ENCODE measurements around the gene CNNM4.

The CNNM4 gene

GRCh38 chr2:96727431-96727830 lies 33.3 kb upstream of the CNNM4 start:
- no peak for DNase-seq (ENCODE audit: low spot score)
- peaks cover 71% of the 10 kb centered on the region for H3K36me3 ChIP-seq (ENCODE audit: low read depth)
- no peak overlapping the region for H3K27ac ChIP-seq (ENCODE audit: poor library complexity, severe bottlenecking)
- H3K27me3 ChIP-seq (ENCODE audit: insufficient read depth, poor library complexity, severe bottlenecking): no peaks in the 10 kb centered on the region
- TF ChIP-seq CTCF (IDR thresholded peaks at IDR 0.05; ENCODE audit: poor library complexity, severe bottlenecking): no peak
- ATAC-seq (ENCODE audit: low read depth): no peak
- no peaks in the 10 kb centered on the region for H3K9me3 ChIP-seq (ENCODE audit: severe bottlenecking)
- H3K4me1 ChIP-seq (ENCODE audit: insufficient read depth, poor library complexity, severe bottlenecking): no peaks in the 10 kb centered on the region
- no peak overlapping the region for H3K4me3 ChIP-seq (ENCODE audit: severe bottlenecking)

DNA sequence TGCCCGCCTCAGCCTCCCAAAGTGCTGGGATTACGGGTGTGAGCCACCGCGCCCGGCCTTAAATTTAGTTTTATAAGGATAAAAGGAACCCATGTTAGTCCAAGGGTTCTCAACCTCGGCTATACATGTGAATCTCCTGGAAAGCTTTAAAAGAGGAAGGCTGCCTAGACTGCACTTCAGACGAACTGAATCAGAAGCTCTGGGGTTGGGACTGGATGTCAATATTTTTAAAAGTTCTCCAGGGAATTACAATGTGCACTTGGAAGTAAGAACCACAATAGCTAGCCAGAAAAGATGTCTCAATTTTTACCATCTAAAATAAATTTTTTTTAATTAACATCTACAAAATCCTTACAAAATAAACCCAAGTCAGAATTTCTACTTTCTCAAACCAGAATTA lies 31.0 kb upstream of the CNNM4 start:
- ATAC-seq (ENCODE audit: low read depth) (no peak), DNase-seq (ENCODE audit: low spot score) (no peak)
- Histone ChIP-seq H3K4me1 (ENCODE audit: insufficient read depth, poor library complexity, severe bottlenecking) (no peaks in the 10 kb centered on the region), H3K36me3 (ENCODE audit: low read depth) (peaks cover 83% of the 10 kb centered on the region), H3K27ac (ENCODE audit: poor library complexity, severe bottlenecking) (peak overlapping the region; percentile 18), H3K27me3 (ENCODE audit: insufficient read depth, poor library complexity, severe bottlenecking) (no peaks in the 10 kb centered on the region), H3K9me3 (ENCODE audit: severe bottlenecking) (no peaks in the 10 kb centered on the region), H3K4me3 (ENCODE audit: severe bottlenecking) (no peak overlapping the region)
- no peak for TF ChIP-seq CTCF (IDR thresholded peaks at IDR 0.05; ENCODE audit: poor library complexity, severe bottlenecking)

- DNase-seq (ENCODE audit: low spot score) (no peak), ATAC-seq (ENCODE audit: low read depth) (peak; percentile 79)
- Histone ChIP-seq H3K4me3 (ENCODE audit: severe bottlenecking) (no peak overlapping the region), H3K27ac (ENCODE audit: poor library complexity, severe bottlenecking) (peak overlapping the region; percentile 18), H3K4me1 (ENCODE audit: insufficient read depth, poor library complexity, severe bottlenecking) (no peaks in the 10 kb centered on the region), H3K36me3 (ENCODE audit: low read depth) (peaks cover 88% of the 10 kb centered on the region), H3K9me3 (ENCODE audit: severe bottlenecking) (no peaks in the 10 kb centered on the region), H3K27me3 (ENCODE audit: insufficient read depth, poor library complexity, severe bottlenecking) (no peaks in the 10 kb centered on the region)
- no peak for TF ChIP-seq CTCF (IDR thresholded peaks at IDR 0.05; ENCODE audit: poor library complexity, severe bottlenecking)
Measured at GRCh38 chr2:96730212-96730611, 30.5 kb upstream of the CNNM4 start.

DNA sequence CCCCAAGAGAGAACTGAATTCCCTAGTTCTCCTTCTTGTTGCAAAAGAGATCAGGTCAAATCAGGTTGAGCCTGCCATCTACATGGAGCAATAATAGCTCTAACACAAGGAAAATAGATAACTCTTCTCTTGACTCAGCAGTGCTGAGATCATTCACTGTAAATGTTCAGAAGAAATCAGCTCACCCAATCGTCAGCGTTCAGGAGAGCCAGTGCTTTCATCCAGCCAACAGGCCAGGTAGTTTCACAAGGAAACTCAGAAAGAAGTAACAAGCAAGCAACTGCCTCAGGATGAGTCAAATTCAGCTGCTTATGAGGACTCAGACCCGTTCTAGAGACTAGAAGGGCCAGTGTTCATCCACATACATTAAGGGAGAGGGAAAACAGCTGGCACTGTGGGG lies 26.8 kb upstream of the CNNM4 start:
- H3K36me3 ChIP-seq (ENCODE audit: low read depth): peaks cover 81% of the 10 kb centered on the region

More for the DNA sequence above, 26.8 kb upstream of the CNNM4 start:
- no peaks in the 10 kb centered on the region for H3K9me3 ChIP-seq (ENCODE audit: severe bottlenecking)
- H3K4me3 ChIP-seq (ENCODE audit: severe bottlenecking): no peak overlapping the region
- DNase-seq (ENCODE audit: low spot score) (no peak), ATAC-seq (ENCODE audit: low read depth) (no peak)
- peaks cover 9% of the 10 kb centered on the region for H3K4me1 ChIP-seq (ENCODE audit: insufficient read depth, poor library complexity, severe bottlenecking)
- no peak for TF ChIP-seq CTCF (IDR thresholded peaks at IDR 0.05; ENCODE audit: poor library complexity, severe bottlenecking)
- no peaks in the 10 kb centered on the region for H3K27me3 ChIP-seq (ENCODE audit: insufficient read depth, poor library complexity, severe bottlenecking)
- H3K27ac ChIP-seq (ENCODE audit: poor library complexity, severe bottlenecking): no peak overlapping the region

Data from RWPE2 (cell line).